VCaP (cell line): ENCODE measurements around the gene NAB1.

ENCODE experiments used
- H3K27ac ChIP-seq: fragments of 450-650 bp; 2 replicates; pipeline ENCODE4 v1.5.1; 2017
- CTCF ChIP-seq: fragments of 450-650 bp; conservative IDR thresholded peaks from 2 replicates; pipeline ENCODE4 v1.5.1; 2017; ENCODE audit warnings: mild to moderate bottlenecking, moderate library complexity

NAB1 gene

DNA sequence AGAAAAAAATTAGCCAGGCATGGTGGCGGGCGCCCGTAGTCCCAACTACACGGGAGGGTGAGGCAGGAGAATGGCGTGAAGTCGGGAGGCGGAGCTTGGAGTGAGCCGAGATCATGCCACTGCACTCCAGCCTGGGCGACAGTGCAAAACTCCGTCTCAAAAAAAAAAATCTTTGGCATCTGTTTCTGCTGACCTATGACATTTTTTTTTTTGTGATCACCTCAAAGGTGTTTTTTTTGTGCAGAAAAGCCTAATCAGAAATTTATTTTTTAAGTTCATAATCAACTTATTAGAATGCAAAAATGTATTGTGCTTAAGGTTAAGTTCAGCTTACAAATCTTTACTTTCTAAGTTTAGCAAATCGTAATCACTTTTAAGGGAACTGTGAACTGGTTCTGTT, 45.6 kb downstream of the NAB1 start:
- no peak overlapping the region for H3K27ac ChIP-seq
- no peak for TF ChIP-seq CTCF

DNA sequence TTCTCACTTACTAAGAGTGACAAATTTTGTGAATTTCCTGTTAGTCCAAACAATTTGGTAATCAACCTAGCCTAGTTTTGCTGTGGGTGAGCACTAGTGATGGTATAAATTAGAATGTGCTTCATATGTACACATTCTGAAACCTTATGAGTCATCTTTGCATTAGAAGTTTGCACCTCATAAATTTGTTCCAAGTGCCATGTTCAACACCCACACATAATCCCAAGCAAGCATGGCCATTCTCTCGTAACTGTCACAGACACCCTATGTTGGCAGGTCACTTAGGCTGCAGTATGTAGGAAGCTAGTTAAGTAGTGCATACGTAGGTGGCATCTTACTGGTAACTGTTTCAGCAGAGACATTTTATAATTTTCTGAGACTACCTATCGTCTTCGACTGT, 46.9 kb downstream of the NAB1 start:
- TF ChIP-seq CTCF, result no peak
- no peak overlapping the region for H3K27ac ChIP-seq

DNA sequence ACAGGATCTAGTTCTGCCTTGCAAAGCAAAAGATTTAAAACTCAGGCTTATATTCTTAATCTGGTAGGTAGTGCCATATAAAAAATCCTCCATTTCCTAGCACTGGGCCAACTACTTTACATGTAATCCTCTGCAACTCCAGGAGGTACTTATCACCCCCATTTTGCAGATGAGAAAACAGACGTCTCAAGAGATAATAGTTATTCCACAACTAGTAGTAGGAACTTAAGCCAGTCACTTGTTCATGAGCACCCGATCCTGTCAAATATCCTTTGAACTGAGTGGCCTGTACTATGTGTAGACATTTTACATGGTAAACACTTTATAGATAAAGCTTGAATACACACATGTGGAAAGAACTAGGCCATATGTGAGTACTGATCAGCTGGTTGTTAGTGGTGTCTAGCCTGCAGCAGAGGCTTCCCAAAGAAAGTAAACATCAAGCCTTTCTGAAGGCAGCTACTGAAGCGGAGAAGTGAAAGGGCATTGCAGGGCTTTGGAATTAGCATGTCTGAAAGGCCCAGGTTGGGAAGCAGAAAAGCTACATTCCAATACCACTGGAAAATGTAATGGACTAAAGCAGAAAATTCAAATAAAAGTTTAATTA, 48.0 kb downstream of the NAB1 start:
- H3K27ac ChIP-seq, result no peak overlapping the region
- no peak for TF ChIP-seq CTCF

- H3K27ac ChIP-seq, result no peak overlapping the region
- no peak for TF ChIP-seq CTCF
Observed at GRCh38 chr2:190697421-190697820, 48.5 kb downstream of the NAB1 start.

DNA sequence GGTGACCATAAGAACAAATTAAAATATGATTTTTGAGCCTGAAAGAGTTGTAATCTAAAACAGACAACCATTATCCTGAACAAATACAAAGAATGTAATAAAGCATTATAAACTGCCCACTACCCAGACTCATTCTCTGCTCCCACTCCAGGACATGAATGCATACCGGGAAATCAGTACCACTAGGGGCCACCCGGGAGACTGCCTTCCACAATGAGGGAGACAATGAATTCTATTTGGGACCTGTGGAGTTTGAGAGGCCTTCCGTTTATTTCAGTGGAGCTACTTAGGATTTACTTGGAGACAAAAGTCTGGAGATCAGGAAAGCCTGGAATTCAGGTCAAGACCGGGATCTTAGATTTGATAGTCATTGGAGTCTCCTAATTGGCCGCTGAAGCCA, 50.0 kb downstream of the NAB1 start:
- TF ChIP-seq CTCF, result no peak
- H3K27ac ChIP-seq, result no peak overlapping the region

DNA sequence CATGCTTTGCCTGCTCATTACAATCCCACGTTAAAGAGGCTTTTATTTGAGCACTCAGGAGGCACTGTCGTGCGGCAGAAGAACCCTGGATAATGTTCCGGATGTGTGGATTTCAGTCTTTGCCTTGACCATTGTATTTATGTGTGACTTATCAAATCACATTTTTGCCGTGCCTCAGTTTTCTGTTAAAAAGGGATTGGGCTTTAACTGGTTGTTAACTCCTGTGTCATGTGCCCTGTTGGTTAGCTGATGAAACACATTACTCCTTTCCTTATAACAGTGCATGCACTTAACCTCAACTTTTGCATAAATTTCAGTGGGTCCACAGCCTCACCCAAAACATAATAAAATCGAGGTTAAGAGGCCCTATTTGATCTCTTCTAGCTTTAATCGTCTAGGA, 52.7 kb downstream of the NAB1 start:
- no peak for TF ChIP-seq CTCF
- no peak overlapping the region for H3K27ac ChIP-seq

DNA sequence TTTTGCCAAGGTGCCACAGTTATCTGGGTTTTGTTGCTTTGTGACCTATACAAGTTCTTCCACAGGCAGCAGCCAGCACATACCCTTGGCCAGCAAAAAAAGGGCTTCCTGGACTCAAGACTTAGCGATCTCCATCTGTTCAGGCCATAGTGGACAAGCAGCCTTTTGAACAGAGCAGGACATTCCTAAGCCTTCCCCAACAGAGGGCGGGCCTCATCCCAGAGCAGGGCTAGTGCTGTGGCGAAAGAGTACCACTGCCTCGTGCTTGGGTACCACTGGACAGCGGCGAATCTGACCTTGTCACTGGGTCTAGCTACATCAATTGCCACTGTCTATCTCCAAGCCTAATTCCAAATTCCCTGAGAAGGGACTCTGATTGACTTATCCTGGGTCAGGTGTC, 56.4 kb downstream of the NAB1 start:
- no peak for TF ChIP-seq CTCF

More for the DNA sequence above, 56.4 kb downstream of the NAB1 start:
- no peak overlapping the region for H3K27ac ChIP-seq
